CD4-positive, alpha-beta T cell treated with Interleukin-17A for 4 hours (primary cell): Measurements from ENCODE around the gene PITHD1.
"Not testable (repeated sequence)": the region's sequence is repeated elsewhere in the genome, so short reads cannot be mapped to it uniquely, and the experiment has no call there.

Source experiments
- DNase-seq: peaks from one replicate; pipeline ENCODE4 v3.0.0-alpha.2; 2020; ENCODE audit warnings: mixed read lengths

PITHD1 gene

DNA sequence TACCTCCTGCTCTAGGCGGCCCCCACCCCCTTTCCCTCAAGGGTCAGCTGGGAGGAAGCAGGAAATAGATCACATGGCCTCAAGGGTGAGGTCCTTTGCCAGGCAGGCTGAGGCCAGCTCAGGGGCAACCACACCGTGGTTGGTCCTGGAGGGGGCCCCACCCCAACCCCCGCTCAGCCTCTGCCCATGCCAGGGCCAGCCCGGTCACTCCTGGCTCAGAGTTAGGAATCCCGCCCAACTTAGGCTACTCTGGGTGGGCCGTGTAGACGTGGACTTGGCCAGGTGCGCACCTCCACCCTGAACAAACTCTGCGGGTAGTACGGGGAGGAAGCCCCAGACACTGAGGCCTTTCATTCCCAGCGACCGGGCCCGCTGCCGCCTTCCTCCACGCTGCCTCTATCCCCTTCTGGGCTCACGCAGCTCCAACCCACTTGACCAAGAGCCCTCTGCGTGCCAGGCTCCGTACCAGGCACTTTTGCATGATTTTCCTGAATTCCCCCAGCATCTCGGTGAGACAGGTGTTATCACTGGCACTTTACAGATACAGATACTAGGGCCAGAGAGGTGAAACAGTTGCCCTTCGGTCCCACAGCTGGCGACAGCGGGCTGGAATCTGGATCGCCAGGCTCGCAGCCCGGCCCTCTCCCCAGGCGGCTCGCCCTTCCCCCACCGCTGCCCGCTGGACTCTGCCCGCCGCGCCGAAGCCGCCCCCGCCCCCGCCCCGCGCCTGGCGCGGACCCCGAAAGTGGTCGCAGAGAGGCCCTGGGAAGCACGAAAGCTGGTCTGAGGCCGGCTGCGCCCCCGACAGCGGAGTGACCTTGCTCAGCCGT is 21.6 kb downstream of the PITHD1 start:
- DNase-seq = peak; percentile 46

DNA sequence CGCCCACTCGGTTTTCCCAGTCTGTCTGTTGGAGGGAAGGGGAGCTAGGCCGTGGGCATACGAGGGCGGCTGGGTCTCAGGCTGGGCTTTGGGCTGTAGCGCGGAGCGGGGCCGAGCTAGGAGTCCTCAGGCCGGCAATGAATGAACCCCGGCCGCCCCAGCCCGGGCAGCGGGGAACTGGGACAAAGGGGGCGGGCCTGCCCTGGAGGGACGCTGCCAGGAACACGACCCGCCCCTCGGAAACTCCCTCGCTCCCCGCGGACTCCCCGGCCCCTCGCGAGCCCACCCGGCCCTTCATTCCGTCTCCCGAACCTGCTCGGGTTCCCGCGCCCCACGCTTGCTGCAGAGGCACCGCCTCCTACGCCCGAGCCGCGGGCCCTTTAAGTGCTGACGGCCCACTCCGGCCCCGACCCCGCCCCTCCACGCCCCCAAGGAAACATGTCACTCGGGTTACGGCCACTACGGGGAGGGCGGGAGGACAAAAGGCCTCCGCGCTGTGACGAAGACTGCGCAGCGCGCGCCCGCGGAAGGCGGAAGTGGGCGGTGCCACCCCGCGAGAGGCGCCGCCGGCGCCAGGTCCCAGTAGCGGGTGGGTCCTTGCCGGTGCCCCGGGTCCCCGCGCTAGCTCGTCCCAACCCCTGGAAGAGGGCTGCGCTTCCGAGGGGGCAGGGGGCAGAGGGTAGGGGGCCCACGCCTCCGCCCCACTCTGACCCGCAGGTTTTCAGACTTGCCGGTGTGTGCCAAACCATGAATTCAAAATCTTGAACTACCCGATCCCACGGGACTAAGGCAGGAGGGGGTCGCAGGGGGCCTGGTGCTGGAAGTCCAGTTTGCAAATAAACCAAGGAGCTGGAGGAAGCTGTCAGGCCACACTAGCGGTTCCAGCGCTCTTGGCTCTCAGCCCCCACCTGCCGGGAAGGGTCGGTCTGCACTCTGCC is 22.5 kb downstream of the PITHD1 start, which contains the start of gene GALE:
TSS of gene GALE (minus strand) at position 355 of the 938 bp plus-strand sequence. CDS start 1,747 bp downstream, outside the sequence.
- peak; percentile 99 for DNase-seq

DNA sequence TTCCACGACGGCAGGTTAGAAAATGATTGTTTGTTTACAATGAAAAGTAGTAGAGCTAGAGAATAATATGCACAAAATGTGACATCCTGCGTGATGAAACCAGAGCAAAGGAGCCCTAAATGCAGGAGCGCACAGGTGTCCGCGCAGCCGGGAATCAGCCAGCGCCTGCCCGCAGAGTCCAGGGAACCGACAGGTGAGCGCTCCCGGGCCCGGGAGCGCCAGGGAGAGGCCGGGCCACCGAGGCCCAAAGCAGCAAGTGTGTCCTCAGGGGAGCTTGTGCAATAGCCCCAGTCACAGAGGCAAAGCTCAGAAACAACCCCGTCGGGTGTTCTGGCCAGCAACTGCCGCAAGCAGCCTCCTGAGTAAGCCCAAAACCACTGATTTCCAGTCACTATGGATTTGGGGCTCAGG is 23.1 kb downstream of the PITHD1 start:
- DNase-seq = no peak

DNA sequence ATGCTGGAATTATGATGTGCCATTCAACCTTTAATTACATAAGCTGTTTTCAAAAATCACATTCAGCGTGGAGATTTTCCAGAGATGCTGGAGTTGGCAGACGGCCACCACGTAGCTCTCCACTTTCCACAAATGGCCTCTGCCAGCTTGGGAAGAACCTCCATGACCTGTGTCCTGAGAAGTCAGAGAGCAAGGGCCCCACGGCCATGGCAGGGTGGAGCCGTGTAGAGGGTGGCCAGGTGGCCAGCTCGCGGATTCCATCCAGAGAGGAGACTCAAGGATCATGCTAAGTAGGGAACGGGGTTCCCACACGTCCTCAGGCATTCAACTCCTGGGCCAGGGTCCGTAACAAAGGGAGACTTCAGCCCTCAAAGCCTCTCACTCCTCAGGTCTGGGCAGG is 23.7 kb downstream of the PITHD1 start:
- no peak for DNase-seq

DNA sequence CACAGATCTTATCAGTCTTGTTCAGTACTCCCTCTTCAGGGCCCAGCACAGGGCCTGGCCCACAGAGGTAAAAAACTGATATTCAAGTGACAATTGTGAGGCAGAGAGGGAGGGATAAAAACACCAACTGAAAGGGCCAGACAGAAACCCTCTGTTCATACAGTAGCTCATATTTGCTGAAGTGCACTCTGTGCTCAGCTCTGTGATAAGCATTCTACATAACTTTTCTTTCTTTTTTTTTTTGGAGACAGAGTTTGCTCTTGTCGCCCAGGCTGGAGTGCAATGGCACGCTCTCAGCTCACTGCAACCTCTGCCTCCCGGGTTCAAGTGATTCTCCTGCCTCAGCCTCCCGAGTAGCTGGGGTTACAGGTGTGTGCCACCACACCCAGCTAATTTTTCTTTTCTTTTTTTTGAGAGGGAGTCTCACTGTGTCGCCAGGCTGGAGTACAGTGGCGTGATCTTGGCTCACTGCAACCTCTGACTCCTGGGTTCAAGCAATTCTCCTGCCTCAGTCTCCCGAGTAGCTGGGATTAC is 24.7 kb downstream of the PITHD1 start:
- not testable (repeated sequence) for DNase-seq

DNA sequence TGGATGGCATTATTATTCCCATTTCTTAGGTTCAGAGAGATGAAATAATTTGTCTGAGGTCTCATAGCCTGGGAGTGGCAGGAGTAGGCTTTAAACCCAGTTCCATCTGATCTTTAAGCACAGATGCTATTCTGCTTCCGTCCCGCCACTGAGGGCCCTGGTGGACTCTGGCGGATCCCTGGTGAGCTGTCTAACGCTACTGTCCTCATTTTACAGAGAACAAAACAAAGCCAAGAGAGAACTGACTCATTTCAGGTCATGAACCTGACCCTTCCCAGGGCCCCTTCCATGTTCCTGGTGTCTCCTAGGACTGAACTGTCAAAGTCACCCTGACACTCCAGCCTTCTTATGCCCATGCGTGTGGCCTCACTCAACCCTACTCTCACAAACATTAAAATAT is 25.5 kb downstream of the PITHD1 start:
- DNase-seq = no peak

DNA sequence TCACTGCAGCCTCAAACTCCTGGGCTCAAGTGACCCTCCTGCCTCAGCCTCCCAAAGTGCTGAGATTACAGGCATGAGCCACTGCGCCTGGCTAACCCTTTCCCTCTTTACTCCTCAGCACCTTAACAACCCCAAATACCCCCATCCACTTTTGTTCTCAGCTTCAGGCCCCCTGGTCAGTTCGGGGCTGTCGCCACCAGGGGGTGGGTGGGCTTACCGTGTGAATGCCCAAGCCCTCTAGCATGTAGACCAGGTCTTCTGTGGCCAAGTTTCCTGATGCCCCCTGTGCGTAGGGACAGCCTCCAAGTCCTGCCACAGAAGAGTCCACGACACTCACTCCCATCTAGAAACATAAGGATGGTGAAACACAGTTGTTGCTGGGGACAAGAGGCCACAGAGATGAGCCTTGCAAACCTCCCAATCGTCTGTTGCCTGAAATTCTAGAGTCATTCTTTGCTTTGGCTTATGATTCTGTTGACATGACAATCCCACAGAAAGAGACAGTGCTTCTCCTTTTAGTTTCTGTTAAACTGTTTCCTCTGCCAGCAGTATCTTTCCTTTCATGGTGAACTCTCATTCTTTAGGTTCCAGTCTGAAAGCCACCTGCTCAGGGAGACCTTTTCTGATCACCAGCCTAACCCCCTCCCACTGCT is 26.1 kb downstream of the PITHD1 start:
- no peak for DNase-seq

DNA sequence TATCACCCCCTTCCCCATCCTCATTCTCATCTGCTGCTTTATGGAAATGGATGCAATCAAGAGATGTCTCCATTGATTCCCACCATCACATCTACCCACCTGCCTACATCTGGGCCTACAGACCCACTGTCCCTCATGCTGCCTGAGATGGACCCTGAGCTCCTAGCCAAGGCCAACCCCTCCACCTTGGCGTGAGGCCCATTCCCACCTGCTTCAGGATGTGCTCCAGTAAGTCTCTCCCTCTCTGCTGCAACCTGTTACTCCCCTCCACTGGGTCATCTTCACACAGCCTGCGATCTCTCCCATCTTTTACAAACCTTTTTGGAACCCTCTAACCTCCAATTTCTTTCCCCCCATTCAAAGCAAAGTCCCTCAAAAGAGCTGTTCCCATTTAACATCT is 26.8 kb downstream of the PITHD1 start:
- DNase-seq = no peak

DNA sequence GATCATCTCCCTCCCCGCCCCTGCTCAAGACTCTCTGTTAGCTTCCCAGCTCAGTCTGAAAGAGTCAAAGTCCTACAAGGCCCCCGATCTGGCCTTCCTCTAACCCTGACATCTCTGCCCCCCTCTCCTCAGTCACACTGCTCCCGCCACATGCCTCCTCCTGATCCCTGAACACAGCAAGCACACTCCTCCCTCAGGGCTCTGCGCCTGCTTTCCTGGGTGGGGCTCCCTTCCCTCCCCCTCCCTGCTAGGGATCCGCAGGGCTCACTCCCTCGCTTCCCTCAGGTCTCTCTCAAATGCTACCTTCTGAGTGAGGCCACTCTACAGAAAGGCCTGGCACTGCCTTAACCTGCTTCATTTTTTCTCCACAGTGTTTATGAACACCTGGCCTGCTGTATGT is 28.1 kb downstream of the PITHD1 start:
- no peak for DNase-seq

DNA sequence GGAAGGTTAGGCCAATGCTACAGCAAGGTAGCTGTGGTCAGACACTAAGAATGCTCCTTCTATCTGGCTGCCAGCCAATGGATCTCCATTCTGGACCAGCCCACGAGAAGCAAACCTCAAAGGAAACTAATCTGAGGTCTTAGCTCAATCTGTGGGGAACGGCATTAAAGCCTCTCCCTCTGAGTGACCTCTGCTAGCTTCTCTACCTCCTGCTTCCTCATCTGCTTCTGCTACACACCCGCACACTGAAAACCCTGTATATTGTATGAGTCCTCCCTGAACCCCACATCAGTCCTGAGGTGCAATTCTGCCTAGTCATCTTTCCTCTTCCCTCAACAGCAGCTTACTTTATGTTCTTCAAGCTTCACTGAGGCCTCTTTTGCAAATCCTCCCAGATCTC is 29.2 kb downstream of the PITHD1 start:
- no peak for DNase-seq

DNA sequence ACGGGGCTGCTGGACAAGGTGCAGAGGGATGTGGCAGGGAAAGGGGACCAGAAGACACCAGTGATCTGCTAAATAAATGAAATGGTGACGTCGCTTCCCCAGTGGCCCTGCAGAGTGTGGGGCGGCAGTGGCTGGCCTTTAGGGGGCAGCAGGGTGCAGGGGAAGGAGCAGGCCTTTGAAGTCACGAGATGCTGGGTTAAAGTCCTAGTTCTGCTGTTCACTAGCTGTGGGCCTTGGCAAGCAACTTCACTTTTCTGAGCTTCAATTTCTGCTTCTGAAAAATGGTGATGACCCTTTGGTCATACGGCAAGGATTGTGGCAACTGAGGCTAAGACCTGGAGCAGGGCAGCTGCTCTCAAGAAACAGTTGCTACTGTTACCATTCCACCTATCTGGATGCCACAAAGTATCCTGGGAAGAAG is 31.5 kb downstream of the PITHD1 start:
- peak; percentile 87 for DNase-seq

DNA sequence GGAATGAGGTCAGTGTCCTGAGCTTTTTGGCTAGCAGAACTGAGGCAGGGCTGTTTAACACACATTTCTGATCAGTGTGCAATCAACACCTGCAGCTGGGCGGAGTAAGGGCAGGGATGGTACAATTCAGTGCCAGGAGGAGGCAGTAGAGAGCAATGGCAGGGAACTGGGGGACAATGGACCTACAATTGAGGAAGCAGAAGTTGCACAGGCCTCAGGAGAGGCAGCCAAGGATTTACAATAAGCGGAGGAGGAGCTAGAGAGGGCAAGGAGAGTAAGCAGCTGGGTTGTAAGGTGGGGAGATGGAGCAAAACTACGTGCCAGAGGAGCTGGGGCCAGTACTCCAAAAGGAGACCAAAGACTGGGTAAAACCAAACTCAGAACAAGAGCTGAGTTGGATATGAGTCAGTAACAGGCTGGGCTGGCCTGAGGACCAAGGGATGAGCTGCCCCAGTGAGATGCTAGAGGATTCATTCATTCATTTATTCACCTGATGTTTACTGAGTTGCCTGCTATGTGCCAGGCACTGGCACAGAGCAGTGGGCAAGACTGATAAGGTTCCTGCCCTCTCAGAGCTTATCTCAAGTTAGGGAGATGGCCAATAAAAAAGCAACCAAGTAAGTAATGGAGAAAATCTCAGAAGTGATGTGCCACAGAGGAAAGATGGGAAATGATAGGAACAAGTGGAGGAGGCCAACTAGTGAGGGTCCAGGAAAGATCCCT is 32.8 kb downstream of the PITHD1 start:
- DNase-seq = peak; percentile 63

DNA sequence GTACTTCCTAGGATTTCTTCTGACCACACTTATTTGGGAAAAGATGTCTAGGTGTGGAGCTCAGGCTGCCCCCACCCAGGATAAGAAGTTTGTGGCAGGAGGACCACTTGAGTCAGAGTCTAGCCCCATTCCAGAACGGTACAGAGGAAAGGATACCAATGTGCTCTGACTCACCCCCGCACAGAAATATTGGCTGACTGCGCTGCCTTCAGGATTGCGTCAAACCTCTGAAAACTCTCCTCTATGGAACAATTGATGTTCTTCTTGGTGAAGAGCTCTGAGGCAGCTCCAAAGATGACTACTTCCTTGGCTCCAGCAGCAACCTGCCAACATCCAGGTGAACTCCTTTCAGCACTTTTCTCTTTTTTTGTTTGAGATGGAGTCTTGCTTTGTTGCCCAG is 35.8 kb downstream of the PITHD1 start:
- DNase-seq = no peak

DNA sequence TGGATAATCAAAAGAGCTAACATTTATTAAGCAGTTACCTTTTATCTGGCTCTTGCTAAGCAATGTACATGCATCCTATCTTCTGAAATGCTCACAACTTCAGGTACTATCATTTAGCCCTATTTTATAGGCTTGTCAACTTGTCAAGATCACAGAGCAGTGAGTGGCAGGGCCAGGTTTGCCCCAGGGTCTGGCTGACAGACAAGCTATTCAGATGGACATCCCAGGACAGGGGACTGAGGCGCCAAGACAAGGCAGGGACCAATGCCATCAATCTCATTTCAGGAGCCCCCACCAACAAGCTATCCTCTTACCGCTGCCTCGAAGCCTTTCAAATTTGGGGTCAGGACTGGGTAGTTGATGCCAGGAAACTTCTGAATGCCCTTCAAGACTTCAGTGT is 38.1 kb downstream of the PITHD1 start:
- DNase-seq = no peak

DNA sequence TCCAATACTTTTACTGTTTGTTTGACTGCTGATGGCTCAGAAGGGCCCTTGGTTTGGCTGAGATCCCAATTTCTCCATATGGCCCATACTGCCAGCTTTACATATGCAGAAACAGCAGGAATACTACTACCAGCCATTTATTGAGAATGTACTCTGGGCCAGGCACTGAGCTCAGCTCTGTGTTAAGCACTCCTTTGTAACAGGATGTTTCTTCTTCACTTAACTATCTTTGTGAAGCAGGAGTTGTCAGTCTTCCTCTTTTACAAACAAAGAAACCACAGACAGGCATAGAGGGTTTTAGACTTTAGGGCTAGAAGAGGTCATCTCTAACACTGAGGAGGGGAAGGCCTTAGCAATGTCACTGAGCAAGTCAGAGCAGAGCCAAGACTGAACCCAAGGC is 38.7 kb downstream of the PITHD1 start:
- DNase-seq = no peak

DNA sequence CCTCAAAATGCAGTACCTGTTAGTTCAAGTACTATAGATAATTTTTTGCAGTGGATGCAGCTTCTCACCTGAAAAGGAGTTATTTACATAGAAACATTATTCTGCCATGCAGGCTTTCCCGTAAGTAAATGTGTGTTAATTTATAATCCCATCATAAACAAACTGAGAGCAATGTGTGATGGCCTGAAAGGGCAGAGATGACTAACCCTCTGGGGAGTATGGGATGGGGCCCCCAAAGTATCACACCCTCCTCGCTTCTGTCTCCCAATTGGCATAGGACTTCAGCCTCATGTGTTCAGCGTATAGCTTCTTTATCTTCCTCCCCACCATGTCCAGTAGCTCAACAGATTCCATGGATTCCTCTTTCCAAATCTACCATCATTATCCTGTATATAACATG is 39.4 kb downstream of the PITHD1 start:
- no peak for DNase-seq

DNA sequence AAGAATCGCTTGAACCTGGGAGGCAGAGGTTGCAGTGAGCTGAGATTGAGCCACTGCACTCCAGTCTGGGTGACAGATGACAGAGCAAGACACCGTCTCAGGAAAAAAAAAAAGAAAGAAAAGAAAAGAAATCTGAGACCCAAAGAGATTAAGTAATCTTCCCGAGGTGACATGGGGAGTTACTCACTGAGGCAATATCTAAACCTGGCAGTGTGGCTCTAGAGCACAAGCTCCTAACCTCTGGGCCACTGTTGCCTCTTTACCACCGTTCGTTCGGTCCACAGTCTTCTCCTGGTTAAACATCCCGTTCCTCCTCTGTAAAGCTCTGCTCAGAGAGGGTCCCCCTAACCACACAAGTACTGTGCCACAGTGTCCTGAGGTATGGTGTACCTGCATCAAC is 45.5 kb downstream of the PITHD1 start:
- DNase-seq = no peak

DNA sequence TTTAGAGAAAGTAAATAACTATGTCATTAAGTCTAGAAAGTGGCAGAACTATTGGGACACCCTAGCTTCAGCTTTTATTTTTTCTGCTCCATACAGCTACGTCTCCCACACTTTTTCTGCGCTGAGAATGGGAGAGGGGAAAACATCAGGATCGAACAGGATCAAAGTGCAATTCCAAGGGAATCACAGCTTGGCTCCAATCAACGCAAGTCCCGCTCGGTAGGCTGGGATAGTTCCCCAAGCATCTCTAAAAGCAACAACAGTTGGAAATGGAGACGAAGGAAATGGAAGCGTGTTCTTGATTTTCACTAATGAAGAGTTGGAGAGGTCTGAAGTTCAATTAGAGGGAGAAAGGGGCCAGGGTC is 46.5 kb downstream of the PITHD1 start:
- DNase-seq = no peak

DNA sequence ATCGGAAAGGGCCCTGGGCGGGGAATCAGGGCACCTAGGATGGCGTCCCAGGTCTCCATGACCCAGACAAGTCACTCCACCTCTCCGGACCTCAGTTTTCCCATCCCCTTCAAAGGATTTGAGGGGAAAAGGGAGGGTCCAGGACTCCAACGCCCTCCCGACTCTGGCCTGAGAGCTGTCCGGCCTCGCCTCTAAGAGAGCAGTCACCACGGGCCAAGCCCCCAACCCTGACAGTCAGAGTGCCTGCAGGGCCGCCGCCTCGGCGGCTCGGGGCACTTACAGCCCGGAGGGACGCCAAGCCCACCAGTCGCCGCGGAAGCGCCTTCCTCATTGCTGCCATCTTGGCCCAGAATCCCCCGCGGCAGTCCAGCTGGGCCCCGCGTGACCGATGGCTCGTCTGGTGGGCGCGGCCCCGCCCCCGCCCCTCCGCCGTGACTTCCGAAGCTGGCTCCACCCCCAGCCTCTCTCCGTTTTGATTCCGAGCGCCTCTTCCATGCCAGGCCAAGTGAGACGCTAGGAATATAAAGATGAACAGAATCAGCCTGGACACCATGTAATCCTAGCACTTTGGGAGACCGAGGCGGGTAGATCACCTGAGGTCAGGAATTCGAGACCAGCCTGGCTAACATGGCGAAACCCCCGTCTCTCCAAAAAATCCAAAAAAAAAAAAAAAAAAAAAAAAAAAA is 47.0 kb downstream of the PITHD1 start, which contains the start of gene HMGCL:
TSS of gene HMGCL (minus strand) at position 354 of the 686 bp plus-strand sequence. CDS start at position 340, 14 bp downstream.
- DNase-seq = peak; percentile 92

DNA sequence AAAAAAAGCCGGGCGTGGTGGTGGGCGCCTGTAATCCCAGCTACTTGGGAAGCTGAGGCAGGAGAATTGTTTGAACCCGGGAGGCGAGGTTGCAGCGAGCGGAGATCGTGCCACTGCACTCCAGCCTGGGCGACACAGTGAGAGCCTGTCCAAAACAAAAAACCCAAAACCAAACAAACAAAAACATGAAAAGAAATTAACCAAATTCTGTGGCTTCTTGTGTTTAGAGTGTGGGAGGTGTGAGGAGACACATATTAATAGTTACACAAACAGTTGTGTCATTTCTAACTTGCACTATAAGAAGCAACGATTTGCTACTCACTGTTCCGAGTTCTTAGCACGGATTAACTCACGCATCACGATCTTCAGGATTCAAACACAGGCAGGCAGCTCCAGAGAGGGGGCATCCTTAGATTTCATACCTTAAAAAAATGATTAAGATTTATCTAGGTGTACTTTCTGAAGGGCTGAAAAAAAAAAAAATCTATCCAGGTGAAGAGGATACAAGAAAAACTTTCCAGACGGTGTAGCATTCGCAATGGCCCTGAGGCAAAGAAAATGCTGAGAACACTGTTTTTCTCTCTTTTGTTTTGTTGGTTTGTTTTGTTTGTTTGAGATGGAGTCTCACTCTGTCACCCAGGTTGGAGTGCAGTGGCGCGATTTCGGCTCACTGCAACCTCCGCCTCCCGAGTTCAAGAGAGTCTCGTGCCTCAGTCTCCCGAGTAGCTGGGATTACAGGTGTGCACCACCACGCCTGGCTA is 47.7 kb downstream of the PITHD1 start:
- peak; percentile 11 for DNase-seq

DNA sequence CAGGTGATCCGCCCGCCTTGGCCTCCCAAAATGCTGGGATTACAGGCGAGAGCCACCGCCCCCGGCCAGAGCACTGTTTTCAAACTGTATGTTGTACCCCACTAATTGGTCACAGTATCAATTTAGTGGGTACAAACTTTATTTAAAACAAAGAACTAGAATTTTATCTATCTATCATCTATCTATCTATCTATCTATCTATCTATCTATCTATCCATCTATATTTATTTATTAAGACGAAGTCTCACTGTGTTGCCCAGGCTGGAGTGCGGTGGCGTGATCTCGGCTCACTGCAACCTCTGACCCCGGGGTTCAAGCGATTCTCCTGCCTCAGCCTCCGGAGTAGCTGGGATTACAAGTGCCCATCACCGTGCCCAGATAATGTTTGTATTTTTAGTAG is 48.4 kb downstream of the PITHD1 start:
- not testable (repeated sequence) for DNase-seq
